Measurements from ENCODE around the gene ANKRD10. TPM values are rescaled to one million over a fixed set of nuclear protein-coding genes. Genes with fewer than 3 reads are reported as not detected.

ANKRD10 gene
- total and polyA plus RNA-seq, 2 of the 8 experiments (the other 6 are each of a cell fraction or from before 2014, with no cell fraction given) = 146 to 218 TPM

DNA sequence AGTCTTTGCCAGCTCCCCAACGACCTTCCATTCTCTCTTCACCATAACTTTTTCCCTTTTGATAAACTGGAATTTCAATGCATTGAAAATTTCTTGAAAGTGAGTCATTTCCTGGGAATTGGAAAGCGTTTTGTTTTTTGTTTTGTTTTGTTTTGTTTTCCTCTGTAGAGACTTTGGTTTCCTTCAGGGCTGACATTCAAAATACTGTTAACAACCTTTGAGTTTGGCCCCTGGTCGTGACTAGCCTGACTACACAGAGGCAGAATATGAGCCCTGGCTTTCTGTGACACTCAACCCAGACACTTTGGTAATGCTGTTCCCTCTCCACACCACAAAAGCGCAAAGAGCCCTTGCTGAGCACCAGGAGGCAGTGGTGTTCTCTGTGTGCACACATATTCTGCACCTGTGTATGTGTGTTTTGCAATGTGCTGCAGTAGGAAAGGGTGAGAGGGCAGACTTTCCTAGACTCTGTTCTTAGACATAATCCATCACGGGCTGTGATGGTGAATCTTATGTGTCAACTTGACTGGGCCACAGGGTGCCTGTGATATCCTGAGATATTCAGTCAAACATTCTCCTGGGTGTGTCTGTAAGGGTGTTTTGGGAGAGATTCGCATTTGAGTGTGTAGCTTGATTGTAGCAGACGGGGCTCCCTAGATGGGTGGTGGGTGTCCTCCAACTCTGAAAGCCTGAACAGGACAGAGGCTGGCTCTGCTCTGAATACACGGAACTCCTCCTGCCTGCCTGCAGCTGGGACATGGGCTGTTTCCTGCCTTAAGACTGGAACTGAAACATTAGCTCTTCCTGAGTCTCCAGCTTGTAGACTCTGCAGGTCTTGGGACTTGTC is 29.5 kb upstream of the ANKRD10 start:
- Histone ChIP-seq H3K56ac (replicated peaks; ENCODE audit: insufficient read length, low read depth, low read length) (peak overlapping the region; percentile 74), H3K23me2 (ENCODE audit: low read depth, low read length) (peaks cover 2% of the 10 kb centered on the region; the same call in 1 of the 2 replicates), H4K5ac (ENCODE audit: insufficient read length, low read depth, low read length) (no peak overlapping the region), H4K8ac (ENCODE audit: extremely low read depth, insufficient read depth, low read length) (no peak overlapping the region), H3K9ac (replicated peaks in 1 of 4; ENCODE audit: extremely low read depth in 1 of 4, low read depth in 3 of 4, low read length in 3 of 4) (no peak overlapping the region), H4K91ac (replicated peaks; ENCODE audit: insufficient read length, low read length) (no peak overlapping the region), H3K23ac (ENCODE audit: insufficient read length) (no peak overlapping the region), H2BK12ac (ENCODE audit: low read depth, low read length) (no peak overlapping the region), H2BK15ac (ENCODE audit: low read length) (no peak overlapping the region), H3K27me3 (replicated peaks in 1 of 4; ENCODE audit: control insufficient read depth in 3 of 4, extremely low read depth in 1 of 4, insufficient read depth in 3 of 4, low read length in 3 of 4) (no peaks in the 10 kb centered on the region), H3K4me1 (replicated peaks in 1 of 4; ENCODE audit: control insufficient read depth in 3 of 4, insufficient read depth in 4 of 4, low read length in 3 of 4) (peaks cover 0 to 2% (median 0%) of the 10 kb centered on the region in 4 experiments; a peak in 1 of 7 replicates), H3K36me3 (ENCODE audit: control insufficient read depth in 2 of 4, insufficient read depth in 4 of 4, low read length in 3 of 4) (no peaks in the 10 kb centered on the region), H3K27ac (ENCODE audit: low read depth, low read length) (no peak overlapping the region), H2BK120ac (replicated peaks; ENCODE audit: low read depth, low read length) (no peak overlapping the region), H3K4me2 (ENCODE audit: insufficient read depth in 1 of 2, low read depth in 2 of 2, low read length in 2 of 2) (no peak overlapping the region), H3K9me3 (ENCODE audit: insufficient read depth in 2 of 2, low read depth in 1 of 2, low read length in 1 of 2) (no peaks in the 10 kb centered on the region), H3K4ac (replicated peaks; ENCODE audit: insufficient read length, low read depth, low read length) (no peak overlapping the region), H2AFZ (ENCODE audit: low read length) (no peak overlapping the region), H2AK5ac (ENCODE audit: low read depth, low read length) (no peak overlapping the region), H3K4me3 (ENCODE audit: extremely low read depth in 1 of 4, insufficient read depth in 2 of 4, low read depth in 3 of 4, low read length in 4 of 4) (no peak overlapping the region), H3K79me1 (ENCODE audit: low read depth, low read length) (no peaks in the 10 kb centered on the region), H3K18ac (ENCODE audit: extremely low read depth, low read length) (no peak overlapping the region), H3K14ac (ENCODE audit: insufficient read length) (no peak overlapping the region), H2BK5ac (ENCODE audit: low read depth, low read length) (no peak overlapping the region), H2BK20ac (ENCODE audit: low read length) (no peak overlapping the region), H3K79me2 (ENCODE audit: control insufficient read depth in 1 of 2, insufficient read depth in 2 of 2, low read length in 2 of 2) (no peaks in the 10 kb centered on the region), H4K20me1 (replicated peaks in 1 of 2; ENCODE audit: control insufficient read depth in 1 of 2, insufficient read depth in 2 of 2, low read length in 2 of 2) (peaks cover 0 to 1% of the 10 kb centered on the region in 2 experiments)
- POLR2A ChIA-PET (ENCODE audit: partially characterized antibody) = interaction anchor here (0.6 kb wide), 1 partner anchor 211 kb away, joined by 3 read pairs; no protein-coding TSS in a partner anchor
- FAIRE-seq = peak; percentile 73
- CTCF ChIA-PET (ENCODE audit: partially characterized antibody) = interaction anchor here (0.7 to 3.0 kb wide), 23 partner anchors 9 to 305 kb away, joined by 3 to 33 read pairs (median 4); no protein-coding TSS in a partner anchor
- DNase-seq (ENCODE audit: low read depth in 1 of 2, low spot score in 2 of 2) = no peak
- WGBS, 2 experiments (ENCODE audit: extremely low coverage in 1 of 2, insufficient coverage in 1 of 2, insufficient read length in 1 of 2, insufficient replicate concordance in 2 of 2, low coverage in 1 of 2, low lambda C conversion rate in 2 of 2, missing lambda C conversion rate in 1 of 2) = 75% methylated on average over 8 of the region's 8 CpGs; no CpG with 5 or more reads in 1 of the 2 experiments
- TF ChIP-seq CHD2 (IDR thresholded peaks at IDR 0.05; ENCODE audit: low read length) (no peak), EZH2 (IDR thresholded peaks at IDR 0.05; ENCODE audit: low read depth, low read length, severe bottlenecking) (no peak), ASH2L (IDR thresholded peaks at IDR 0.05; ENCODE audit: low read length) (no peak), RNF2 (IDR thresholded peaks at IDR 0.05; ENCODE audit: borderline replicate concordance, low read depth, low read length, missing control alignments, poor library complexity, severe bottlenecking) (no peak), HDAC2 (IDR thresholded peaks at IDR 0.05; ENCODE audit: borderline replicate concordance in 1 of 2, low read depth in 2 of 2, low read length in 2 of 2) (no peak), BRCA1 (IDR thresholded peaks at IDR 0.05; ENCODE audit: low read depth, low read length) (no peak), RBBP5 (IDR thresholded peaks at IDR 0.05; ENCODE audit: borderline replicate concordance, low read depth, low read length) (no peak), CHD1 (IDR thresholded peaks at IDR 0.05; ENCODE audit: low read depth, low read length) (no peak), FOSL1 (IDR thresholded peaks at IDR 0.05; ENCODE audit: insufficient read depth, low read depth, low read length) (no peak), POLR2A (IDR thresholded peaks at IDR 0.05; ENCODE audit: control extremely low read depth in 1 of 2, low read depth in 2 of 2, low read length in 2 of 2) (no peak), SIN3A (conservative IDR thresholded peaks at IDR 0.05 in 1 of 2, IDR thresholded peaks at IDR 0.05 in 1 of 2; ENCODE audit: low read depth in 1 of 2, low read length in 2 of 2) (no peak), POU5F1 (IDR thresholded peaks at IDR 0.05; ENCODE audit: low read depth, low read length) (no peak)

Measured in H1 (cell line).